ENCODE data around the gene MMP12. TPM values are rescaled to one million over a fixed set of nuclear protein-coding genes. Genes with fewer than 3 reads are reported as not detected.

The MMP12 gene
- total RNA-seq, 2 donors from 2014 or later: 3.5 to 10.9 TPM

- intact Hi-C loops (cut with DNase I, micrococcal nuclease): no loop called here
- no peak for ATAC-seq
Measured at GRCh38 chr11:102824556-102824955, 50.2 kb downstream of the MMP12 start.

DNA sequence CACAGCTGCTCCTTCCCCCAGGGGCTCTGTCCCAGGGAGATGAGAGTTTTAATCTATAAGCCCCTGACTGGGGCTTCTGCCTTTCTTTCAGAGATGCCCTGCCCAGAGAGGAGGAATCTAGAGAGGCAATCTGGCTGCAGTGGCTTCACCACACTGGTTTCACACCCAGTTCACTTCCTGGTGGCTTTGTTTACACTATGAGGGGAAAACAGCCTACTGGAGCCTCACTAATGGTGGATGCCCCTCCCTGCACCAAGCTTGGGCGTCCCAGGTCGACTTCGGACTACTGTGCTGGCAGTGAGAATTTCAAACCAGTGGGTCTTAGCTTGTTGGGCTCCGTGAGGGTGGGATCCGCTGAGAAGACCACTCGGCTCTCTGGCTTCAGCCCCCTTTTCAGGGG, 55.3 kb downstream of the MMP12 start:
- ATAC-seq (peak; percentile 81), DNase-seq (no peak)
- intact Hi-C loops (cut with DNase I, micrococcal nuclease): no loop called here

More at GRCh38 chr11:102824556-102824955, 50.2 kb downstream of the MMP12 start:
- DNase-seq: no peak

DNA sequence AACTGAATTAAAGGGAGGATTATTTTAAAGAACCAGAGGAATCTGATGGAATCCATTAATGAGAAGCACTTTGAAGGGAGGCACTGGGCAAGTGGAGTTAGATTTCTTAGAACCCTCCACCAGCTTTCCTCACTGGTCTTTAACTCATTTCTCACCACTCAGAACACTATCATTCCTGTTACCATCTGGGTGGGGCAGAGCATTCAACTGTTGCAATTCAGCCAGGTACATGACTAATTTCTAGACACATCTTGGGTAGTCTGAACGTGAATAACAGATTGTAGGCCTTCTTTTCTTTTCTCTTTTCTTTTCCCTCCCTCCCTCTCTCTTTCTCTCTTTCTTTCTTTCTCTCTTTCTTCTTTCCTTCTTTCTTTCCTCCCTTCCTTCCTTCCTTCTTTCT, 61.3 kb downstream of the MMP12 start:
- intact Hi-C loops (cut with DNase I, micrococcal nuclease): no loop called here
- ATAC-seq: no peak
- no peak for DNase-seq

Other genes starting within 250 kb of the MMP12 start
- gene MMP20, start 249.7 kb downstream of the MMP12 start, total RNA-seq: not detected
- gene MMP27, start 169.2 kb downstream of the MMP12 start, total RNA-seq: under 1 TPM in 1 of 2 donors, not detected in 1; 0.47 TPM
- not detected for gene MMP8, start 150.0 kb downstream of the MMP12 start, total RNA-seq
- gene MMP10, start 94.4 kb downstream of the MMP12 start, total RNA-seq: under 1 TPM in 1 of 2 donors, not detected in 1; 0.47 TPM
- under 1 TPM; 0.75 to 0.79 TPM for gene MMP1, start 76.8 kb downstream of the MMP12 start, total RNA-seq
- gene MMP3, start 31.4 kb downstream of the MMP12 start, total RNA-seq: 1 to 10 TPM in 1 of 2 donors, under 1 TPM in 1; 0.50 to 1.3 TPM
- not detected for gene MMP13, start 80.8 kb upstream of the MMP12 start, total RNA-seq
- 10 to 100 TPM; 10.5 to 14.4 TPM for gene DCUN1D5, start 217.2 kb upstream of the MMP12 start, total RNA-seq
- 1 to 10 TPM; 2.0 to 3.6 TPM for gene DYNC2H1, start 234.4 kb upstream of the MMP12 start, total RNA-seq

Data from left colon (tissue), 2 donors.